NCI-H1417 (cell line): ENCODE measurements around the gene FEZF1.

Source experiments
- DNase-seq, 3 experiments: peaks; one replicate each; lab custom pipeline; 2025; lab: John Stamatoyannopoulos, UW

FEZF1 gene

GRCh38 chr7:122268101-122268500, 36.4 kb downstream of the FEZF1 start:
- peak in 2 of 3 experiments; percentile 9 to 59 for DNase-seq

- no peak for DNase-seq
Observed at GRCh38 chr7:122262246-122262645, 42.3 kb downstream of the FEZF1 start.

- no peak for DNase-seq
Observed at GRCh38 chr7:122261442-122261841, 43.1 kb downstream of the FEZF1 start.

- no peak for DNase-seq
Observed at GRCh38 chr7:122261016-122261415, 43.5 kb downstream of the FEZF1 start.

GRCh38 chr7:122260336-122260735, 44.2 kb downstream of the FEZF1 start:
- peak; percentile 13 to 88 (median 60) for DNase-seq

- DNase-seq, result peak in 1 of 3 experiments; percentile 75
Observed at GRCh38 chr7:122258971-122259370, 45.6 kb downstream of the FEZF1 start.

- no peak for DNase-seq
Observed at GRCh38 chr7:122257056-122257455, 47.5 kb downstream of the FEZF1 start.

GRCh38 chr7:122256046-122256445, 48.5 kb downstream of the FEZF1 start:
- no peak for DNase-seq

GRCh38 chr7:122255454-122255853, 49.1 kb downstream of the FEZF1 start:
- peak in 1 of 3 experiments; percentile 44 for DNase-seq
